Astrocyte of the spinal cord (primary cell): Measurements from ENCODE around the gene FGF21.

Experiments
- DNase-seq: peaks from one replicate; pipeline ENCODE4 v3.0.0; 2011; ENCODE audit warnings: low read depth, low spot score
- H3K4me3 ChIP-seq: 2 replicates; pipeline ENCODE4 v1.5.1; 2011; ENCODE audit warnings: low read depth, mild to moderate bottlenecking, low read length, moderate library complexity
- in situ Hi-C: cut with HindIII; loops from 2 replicates; pipeline ENCODE4 v1.10.0; 2017; ENCODE audit warnings: low sequenced_read_pairs
- TF ChIP-seq, protein P1 (sequence below): IDR thresholded peaks from 2 replicates; pipeline ENCODE4 v1.5.1; 2012; ENCODE audit warnings: low read depth, mild to moderate bottlenecking, low read length, inconsistent platforms

Gene FGF21

DNA sequence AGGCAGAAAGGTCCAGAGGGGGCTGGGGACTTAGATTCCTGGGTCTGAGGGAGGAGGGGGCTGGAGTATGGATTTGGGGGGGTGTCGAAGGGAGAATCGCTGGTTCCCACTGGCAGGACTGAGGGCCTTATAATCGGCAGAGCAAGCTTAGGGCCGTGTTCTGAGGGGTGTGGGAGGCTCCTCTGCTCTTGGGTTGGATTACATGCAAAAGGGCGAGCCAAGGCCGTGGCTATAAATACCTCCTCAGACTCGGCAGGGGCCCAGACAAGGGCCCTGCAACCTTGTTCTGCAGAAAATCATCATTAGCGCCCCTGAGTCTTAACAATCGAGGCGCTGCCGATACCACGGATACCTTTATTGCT lies 35.1 kb upstream of the FGF21 start:
- TF ChIP-seq, protein P1, sequence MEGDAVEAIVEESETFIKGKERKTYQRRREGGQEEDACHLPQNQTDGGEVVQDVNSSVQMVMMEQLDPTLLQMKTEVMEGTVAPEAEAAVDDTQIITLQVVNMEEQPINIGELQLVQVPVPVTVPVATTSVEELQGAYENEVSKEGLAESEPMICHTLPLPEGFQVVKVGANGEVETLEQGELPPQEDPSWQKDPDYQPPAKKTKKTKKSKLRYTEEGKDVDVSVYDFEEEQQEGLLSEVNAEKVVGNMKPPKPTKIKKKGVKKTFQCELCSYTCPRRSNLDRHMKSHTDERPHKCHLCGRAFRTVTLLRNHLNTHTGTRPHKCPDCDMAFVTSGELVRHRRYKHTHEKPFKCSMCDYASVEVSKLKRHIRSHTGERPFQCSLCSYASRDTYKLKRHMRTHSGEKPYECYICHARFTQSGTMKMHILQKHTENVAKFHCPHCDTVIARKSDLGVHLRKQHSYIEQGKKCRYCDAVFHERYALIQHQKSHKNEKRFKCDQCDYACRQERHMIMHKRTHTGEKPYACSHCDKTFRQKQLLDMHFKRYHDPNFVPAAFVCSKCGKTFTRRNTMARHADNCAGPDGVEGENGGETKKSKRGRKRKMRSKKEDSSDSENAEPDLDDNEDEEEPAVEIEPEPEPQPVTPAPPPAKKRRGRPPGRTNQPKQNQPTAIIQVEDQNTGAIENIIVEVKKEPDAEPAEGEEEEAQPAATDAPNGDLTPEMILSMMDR, result no peak
- DNase-seq, result no peak
- H3K4me3 ChIP-seq, result no peak overlapping the region
- in situ Hi-C loops, result no loop called here

DNA sequence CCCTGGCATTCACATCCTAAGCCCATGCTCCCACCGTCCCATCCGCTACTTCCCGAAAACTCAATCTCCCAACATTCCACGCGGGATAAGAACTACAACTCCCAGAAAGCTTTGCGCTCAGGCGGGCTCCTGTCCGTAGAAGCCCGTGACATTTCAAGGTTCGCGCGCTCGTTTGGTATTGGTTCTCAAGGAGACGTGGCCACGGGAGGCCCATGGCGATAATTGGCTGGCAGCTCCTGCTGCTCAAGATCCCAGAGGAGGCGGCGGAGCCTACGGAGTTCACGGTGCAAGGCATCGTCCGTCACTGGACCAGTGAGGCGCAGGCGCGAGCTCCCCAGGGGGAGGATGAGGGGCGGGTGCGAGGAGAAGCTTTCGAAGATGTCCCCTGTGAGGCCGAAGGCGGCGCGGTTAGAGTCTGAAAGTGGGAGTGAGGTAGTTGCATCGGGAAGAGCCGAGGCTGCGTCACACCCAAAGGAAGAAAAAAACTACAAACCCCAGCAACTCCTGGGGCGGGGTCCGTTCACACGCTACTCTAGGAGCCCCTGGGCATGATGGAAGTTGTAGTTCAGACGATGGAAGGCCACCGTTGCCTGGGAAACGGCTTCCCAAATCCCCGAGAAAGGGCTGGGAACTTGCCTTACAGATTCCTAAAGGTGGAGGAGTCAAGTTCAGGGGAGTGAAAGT lies 34.6 kb upstream of the FGF21 start:
- peak overlapping the region; percentile 49 for H3K4me3 ChIP-seq
- in situ Hi-C loops, result no loop called here
- TF ChIP-seq, protein P1, result no peak
- peak; percentile 99 for DNase-seq

DNA sequence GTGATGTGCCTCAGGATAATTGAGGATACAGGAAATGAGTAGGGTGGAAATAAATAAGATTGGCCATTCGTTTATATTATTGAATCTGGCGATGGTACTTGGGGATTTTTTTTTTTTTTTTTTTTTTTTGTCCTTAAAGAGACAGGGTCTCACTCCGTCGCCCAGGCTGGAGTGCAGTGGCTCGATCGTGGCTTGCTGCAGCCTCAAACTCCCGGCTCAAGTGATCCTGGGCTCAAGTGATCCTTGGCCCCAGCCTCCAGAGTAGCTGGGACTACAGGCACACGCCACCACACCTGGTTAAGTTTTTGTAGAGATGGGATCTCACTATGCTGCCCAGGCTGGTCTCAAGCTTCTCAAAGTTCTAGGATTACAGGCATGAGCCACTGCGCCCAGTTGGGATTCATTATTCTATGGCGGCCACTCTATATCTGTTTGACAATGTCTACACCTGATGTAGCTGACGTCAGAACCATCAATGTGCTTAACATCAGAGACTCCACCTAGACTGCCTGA lies 33.1 kb upstream of the FGF21 start:
- H3K4me3 ChIP-seq, result no peak overlapping the region
- no peak for DNase-seq
- TF ChIP-seq, protein P1, result no peak
- in situ Hi-C loops, result no loop called here

DNA sequence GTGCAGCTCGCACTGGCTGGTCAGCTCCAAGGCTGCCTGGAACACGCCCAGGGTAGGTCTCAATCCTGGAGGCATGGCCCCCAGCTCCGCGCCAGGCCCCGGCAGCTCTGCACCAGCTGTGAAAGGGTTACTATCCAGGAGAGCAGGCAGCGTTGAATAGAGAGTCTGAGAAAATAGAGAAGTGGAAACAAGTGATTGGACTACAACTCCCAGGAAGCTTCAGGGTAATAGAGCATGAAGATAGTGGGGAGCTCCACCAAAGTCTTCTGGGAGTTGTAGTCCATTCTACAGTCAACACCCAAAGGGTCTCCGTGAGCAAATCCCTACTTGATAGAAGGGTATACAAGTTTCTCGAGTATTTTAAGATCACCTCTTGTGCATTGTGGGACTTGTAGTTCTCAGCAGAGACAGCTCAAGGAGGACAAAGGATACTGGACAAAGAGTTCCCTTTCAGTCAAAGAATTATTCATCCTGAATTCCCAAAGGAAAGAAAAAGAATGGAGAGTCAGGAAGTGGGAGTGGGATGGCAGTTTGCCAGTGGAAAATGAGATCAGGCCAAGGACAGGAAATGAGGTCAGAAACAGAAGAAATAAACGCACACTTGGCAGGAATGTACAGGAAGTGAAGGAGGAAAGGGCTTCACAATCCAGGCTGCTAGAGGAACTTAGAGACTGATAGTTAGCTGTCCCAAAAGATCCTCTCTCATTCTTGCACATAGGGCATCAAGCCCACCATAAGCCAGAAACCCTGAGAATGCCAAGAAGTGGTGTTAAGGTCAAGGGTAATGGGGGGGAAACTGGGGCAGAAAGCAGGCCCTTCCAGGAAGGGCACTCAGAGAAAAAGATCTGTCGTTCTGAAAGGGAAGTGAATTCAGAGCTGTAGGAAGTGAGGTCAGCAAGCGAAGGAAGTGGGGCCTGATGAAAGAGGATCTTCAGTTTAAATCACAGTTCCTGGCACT lies 30.2 kb upstream of the FGF21 start:
- H3K4me3 ChIP-seq, result no peak overlapping the region
- TF ChIP-seq, protein P1, result no peak
- DNase-seq, result peak; percentile 90
- in situ Hi-C loops, result no loop called here

DNA sequence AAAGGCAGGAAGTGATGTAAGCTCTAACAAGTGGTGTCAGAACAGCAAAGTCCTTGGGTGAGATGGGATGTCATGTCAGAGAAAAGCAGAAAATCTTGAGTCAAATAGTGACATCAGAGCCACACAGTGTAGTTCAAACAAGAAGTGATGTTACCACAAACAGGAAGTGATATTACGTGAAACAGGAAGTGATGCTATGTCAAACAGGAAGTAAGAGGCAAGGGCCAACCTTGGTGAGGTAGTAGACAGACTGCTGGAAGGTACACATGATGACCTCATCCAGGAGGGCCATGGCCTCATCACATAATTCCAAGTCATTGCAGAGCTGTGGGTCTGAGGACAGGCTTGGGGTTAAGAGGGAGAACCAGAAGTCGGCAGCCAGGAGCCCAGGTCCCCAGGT lies 28.8 kb upstream of the FGF21 start:
- in situ Hi-C loops, result no loop called here
- H3K4me3 ChIP-seq, result no peak overlapping the region
- TF ChIP-seq, protein P1, result no peak
- no peak for DNase-seq

DNA sequence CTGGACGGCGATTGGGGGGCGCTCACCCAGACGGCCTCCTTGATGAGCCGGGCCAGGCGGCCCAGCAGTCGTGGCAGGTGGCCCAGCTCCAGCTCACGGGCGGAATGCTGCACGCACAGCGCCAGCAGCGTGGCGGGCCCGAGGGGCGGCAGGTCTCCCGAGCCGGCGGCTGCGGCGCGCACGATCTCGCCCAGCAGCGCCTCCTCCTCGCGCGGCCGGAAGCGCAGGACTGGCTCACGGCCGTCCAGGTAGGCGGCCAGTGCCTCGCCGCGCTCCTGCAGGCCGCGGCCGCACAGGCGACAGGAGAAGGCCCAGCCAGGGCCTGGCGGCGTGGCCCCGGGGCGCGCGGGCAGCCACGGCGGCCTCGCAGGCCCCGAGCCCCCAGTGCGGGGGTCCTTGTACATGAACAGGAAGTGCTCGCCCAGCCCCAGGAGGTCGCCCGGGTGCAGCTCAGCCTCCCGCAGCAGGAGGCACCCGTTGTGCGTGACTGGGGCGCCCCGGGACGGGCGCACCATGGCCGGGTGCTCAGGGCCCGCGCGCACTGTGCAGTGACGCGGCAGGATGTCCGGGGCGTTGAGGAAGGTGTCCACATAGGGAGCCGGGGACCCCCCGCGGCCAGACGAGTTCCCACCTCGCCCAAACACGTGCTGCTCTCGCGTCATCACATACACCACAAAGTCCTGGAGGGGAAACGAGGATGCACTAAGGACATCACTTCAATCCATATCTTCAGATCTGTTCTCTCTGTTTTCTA lies 26.2 kb upstream of the FGF21 start:
- no peak overlapping the region for H3K4me3 ChIP-seq
- no peak for DNase-seq
- in situ Hi-C loops, result no loop called here
- TF ChIP-seq, protein P1, result no peak
